Glomerular visceral epithelial cell (primary cell): ENCODE data around the gene C9orf78.
"Not testable (repeated sequence)": the region's sequence is repeated elsewhere in the genome, so short reads cannot be mapped to it uniquely, and the experiment has no call there.

Source experiments
- DNase-seq: peaks from one replicate; pipeline ENCODE4 v3.0.0-alpha.2; 2016; ENCODE audit errors: extremely low spot score

Gene C9orf78

GRCh38 chr9:129812385-129812784 lies 22.7 kb downstream of the C9orf78 start:
- DNase-seq = no peak

- no peak for DNase-seq
Measured at GRCh38 chr9:129811967-129812363, 23.1 kb downstream of the C9orf78 start.

- DNase-seq = no peak
Measured at GRCh38 chr9:129810788-129811187, 24.3 kb downstream of the C9orf78 start.

GRCh38 chr9:129810116-129810515 lies 25.0 kb downstream of the C9orf78 start:
- DNase-seq = no peak

GRCh38 chr9:129809346-129809745 lies 25.7 kb downstream of the C9orf78 start:
- no peak for DNase-seq

GRCh38 chr9:129806061-129806460 lies 29.0 kb downstream of the C9orf78 start:
- DNase-seq = no peak

- no peak for DNase-seq
Measured at GRCh38 chr9:129803676-129804060, 31.4 kb downstream of the C9orf78 start.

- peak; percentile 90 for DNase-seq
Measured at GRCh38 chr9:129802833-129803675, 32.0 kb downstream of the C9orf78 start, which contains the start of gene TOR1B. TOR1B (plus strand) TSS chr9:129803184; CDS start chr9:129803213, 29 bp downstream.

GRCh38 chr9:129801504-129801903 lies 33.6 kb downstream of the C9orf78 start:
- DNase-seq = no peak

GRCh38 chr9:129798973-129799372 lies 36.1 kb downstream of the C9orf78 start:
- no peak for DNase-seq

GRCh38 chr9:129796029-129796428 lies 39.0 kb downstream of the C9orf78 start:
- DNase-seq = not testable (repeated sequence)

GRCh38 chr9:129794549-129794948 lies 40.5 kb downstream of the C9orf78 start:
- no peak for DNase-seq

- no peak for DNase-seq
Measured at GRCh38 chr9:129786481-129786880, 48.6 kb downstream of the C9orf78 start.

GRCh38 chr9:129785866-129786265 lies 49.2 kb downstream of the C9orf78 start:
- DNase-seq = no peak

GRCh38 chr9:129784970-129785369 lies 50.1 kb downstream of the C9orf78 start:
- not testable (repeated sequence) for DNase-seq

- peak; percentile 79 for DNase-seq
Measured at GRCh38 chr9:129783516-129784361, 51.3 kb downstream of the C9orf78 start.

- peak; percentile 27 for DNase-seq
Measured at GRCh38 chr9:129781981-129782380, 53.1 kb downstream of the C9orf78 start.

GRCh38 chr9:129781131-129781530 lies 53.9 kb downstream of the C9orf78 start:
- DNase-seq = no peak

- no peak for DNase-seq
Measured at GRCh38 chr9:129779560-129780190, 55.4 kb downstream of the C9orf78 start.

GRCh38 chr9:129778469-129778868 lies 56.6 kb downstream of the C9orf78 start:
- no peak for DNase-seq

- DNase-seq = no peak
Measured at GRCh38 chr9:129777769-129778130, 57.3 kb downstream of the C9orf78 start.
